SK-N-SH (cell line): ENCODE measurements around the gene SORL1. TPM values are rescaled to one million over a fixed set of nuclear protein-coding genes. Genes with fewer than 3 reads are reported as not detected.

Source experiments
- CTCF ChIA-PET: fragments of 300-600, 350-600 bp; formaldehyde crosslinking; extraction: SDS; loops from one replicate; lab custom pipeline; 2021; lab: Yijun Ruan, JAX
- POLR2A ChIA-PET: fragments of 350-600 bp; sonication (Branson Sonifier 250); formaldehyde crosslinking; extraction: SDS; loops from one replicate; lab custom pipeline; 2020; ENCODE audit warnings: antibody characterized with exemption, inconsistent platforms; lab: Yijun Ruan, JAX
- DNase-seq: peaks from one replicate; pipeline ENCODE4 v3.0.0; 2012
- H2AFZ ChIP-seq: fragments of 200-600 bp; sonication (generic); 2 replicates; pipeline ENCODE4 v1.8.1; 2016; ENCODE audit warnings: antibody characterized with exemption, mild to moderate bottlenecking, low read depth
- H3F3A ChIP-seq: fragments of 200-600 bp; sonication (generic); replicated peaks from 2 replicates; pipeline ENCODE3; 2016; ENCODE audit warnings: antibody characterized with exemption, mild to moderate bottlenecking; ENCODE audit not compliant: insufficient read depth
- H3K27ac ChIP-seq, 2 experiments: fragments of 200-500 bp in 1 of 2; fragments of 200-600 bp in 1 of 2; sonication (Bioruptor generic) in 1 of 2; sonication (generic), shearing (Covaris generic) in 1 of 2; 2 replicates each; pipeline versions ENCODE4 v1.5.1 to v1.6.1; 2014 to 2016; ENCODE audit warnings: low read depth in 2 of 2, inconsistent platforms in 1 of 2, low read length in 1 of 2, mild to moderate bottlenecking in 1 of 2, mixed read lengths in 1 of 2
- H3K27me3 ChIP-seq: fragments of 200-600 bp; sonication (generic), shearing (Covaris generic); 2 replicates; pipeline ENCODE4 v1.6.1; 2016; ENCODE audit warnings: mixed run types; ENCODE audit not compliant: insufficient read depth
- H3K36me3 ChIP-seq, 2 experiments: fragments of 200-500 bp in 1 of 2; fragments of 200-600 bp in 1 of 2; sonication (Bioruptor generic) in 1 of 2; sonication (generic) in 1 of 2; replicated peaks in 1 of 2; 2 replicates each; pipeline versions ENCODE3 to v1.5.1; 2014 to 2016; ENCODE audit warnings: low read length in 1 of 2, mild to moderate bottlenecking in 1 of 2; ENCODE audit not compliant: insufficient read depth in 2 of 2, control insufficient read depth in 1 of 2
- H3K4me1 ChIP-seq, 2 experiments: fragments of 200-500 bp in 1 of 2; fragments of 200-600 bp in 1 of 2; sonication (Bioruptor generic) in 1 of 2; sonication (generic), shearing (Covaris generic) in 1 of 2; 2 replicates each; pipeline versions ENCODE4 v1.5.1 to v1.6.1; 2014 to 2016; ENCODE audit warnings: low read depth in 1 of 2, low read length in 1 of 2, mixed run types in 1 of 2; ENCODE audit not compliant: insufficient read depth in 2 of 2, control insufficient read depth in 1 of 2
- H3K4me2 ChIP-seq: fragments of 200-600 bp; sonication (generic), shearing (Covaris generic); 2 replicates; pipeline ENCODE4 v1.6.1; 2017; ENCODE audit warnings: mixed run types
- H3K4me3 ChIP-seq, 2 experiments: fragments of 200-500 bp in 1 of 2; fragments of 200-600 bp in 1 of 2; sonication (Bioruptor generic) in 1 of 2; sonication (generic), shearing (Covaris generic) in 1 of 2; 2 replicates each; pipeline versions ENCODE4 v1.5.1 to v1.8.1; 2014 to 2016; ENCODE audit warnings: low read depth in 2 of 2, inconsistent platforms in 1 of 2, low read length in 1 of 2, mild to moderate bottlenecking in 1 of 2, mixed read lengths in 1 of 2, moderate library complexity in 1 of 2
- H3K79me2 ChIP-seq: fragments of 200-600 bp; sonication (generic); 2 replicates; pipeline ENCODE4 v1.8.1; 2017; ENCODE audit warnings: mild to moderate bottlenecking; ENCODE audit not compliant: insufficient read depth
- H3K9ac ChIP-seq: fragments of 200-600 bp; sonication (generic); 2 replicates; pipeline ENCODE4 v1.6.1; 2017; ENCODE audit warnings: mixed run types
- H3K9me2 ChIP-seq: fragments of 200-600 bp; sonication (generic); 2 replicates; pipeline ENCODE4 v1.6.1; 2017; ENCODE audit warnings: mixed run types
- H3K9me3 ChIP-seq: fragments of 200-600 bp; sonication (generic); 2 replicates; pipeline ENCODE4 v1.6.1; 2017; ENCODE audit warnings: mixed run types, mild to moderate bottlenecking, moderate library complexity
- H4K20me1 ChIP-seq: fragments of 200-600 bp; sonication (generic); 2 replicates; pipeline ENCODE4 v1.6.1; 2017; ENCODE audit warnings: mild to moderate bottlenecking, mixed run types; ENCODE audit not compliant: insufficient read depth
- CHD2 ChIP-seq: fragments of 150-350 bp; IDR thresholded peaks from 2 replicates; pipeline ENCODE4 v1.6.1; 2018; ENCODE audit warnings: low read length; ENCODE audit not compliant: partially characterized antibody
- FOXM1 ChIP-seq: IDR thresholded peaks from 2 replicates; pipeline ENCODE4 v1.4.0; 2012; ENCODE audit warnings: low read depth, mild to moderate bottlenecking
- GABPA ChIP-seq: IDR thresholded peaks from 2 replicates; pipeline ENCODE4 v1.4.0; 2012; ENCODE audit warnings: low read depth, mild to moderate bottlenecking
- MAX ChIP-seq: IDR thresholded peaks from 2 replicates; pipeline ENCODE4 v1.4.0; 2012; ENCODE audit warnings: low read depth
- MXI1 ChIP-seq: IDR thresholded peaks from 2 replicates; pipeline ENCODE4 v1.6.1; 2012; ENCODE audit warnings: mild to moderate bottlenecking, low read depth, low read length, improper control_type of control experiment
- NFIC ChIP-seq: IDR thresholded peaks from 2 replicates; pipeline ENCODE4 v1.4.0; 2012; ENCODE audit warnings: borderline replicate concordance
- PBX3 ChIP-seq: IDR thresholded peaks from 2 replicates; pipeline ENCODE4; 2012
- RAD21 ChIP-seq: IDR thresholded peaks from 2 replicates; pipeline ENCODE4 v1.6.1; 2012; ENCODE audit warnings: mild to moderate bottlenecking, low read length
- REST ChIP-seq: IDR thresholded peaks from 2 replicates; pipeline ENCODE4 v1.6.1; 2012; ENCODE audit warnings: mild to moderate bottlenecking, low read depth, low read length, moderate library complexity
- USF1 ChIP-seq: IDR thresholded peaks from 2 replicates; pipeline ENCODE4 v1.4.0; 2012; ENCODE audit warnings: low read depth, borderline replicate concordance
- USF2 ChIP-seq: fragments of 150-350 bp; IDR thresholded peaks from 2 replicates; pipeline ENCODE4 v1.6.1; 2017; ENCODE audit warnings: antibody characterized with exemption, low read length, low read depth, borderline replicate concordance
- YY1 ChIP-seq: IDR thresholded peaks from 2 replicates; pipeline ENCODE4 v1.4.0; 2012; ENCODE audit warnings: low read depth, mild to moderate bottlenecking
- ZBTB33 ChIP-seq: IDR thresholded peaks from 2 replicates; pipeline ENCODE4 v1.4.0; 2012; ENCODE audit warnings: low read depth, borderline replicate concordance
- WGBS: methylation state at CpG from one replicate; pipeline ENCODE4 v1.1.6; 2017; ENCODE audit warnings: low lambda C conversion rate; 5-methylcytosine and 5-hydroxymethylcytosine counted together
- polyA plus RNA-seq, 3 experiments: library from polyadenylated mRNA; depleted of rRNA; stranded (reverse); fragments of >200 nt; gene quantifications; 2 replicates each; pipeline ENCODE4 v1.2.3, GENCODE V29; 2012

SORL1 gene
- polyA plus RNA-seq, 1 of the 3 experiments (the other 2 are of a cell fraction) = 7.1 TPM

GRCh38 chr11:121577106-121577848, 125.2 kb downstream of the SORL1 start:
- Histone ChIP-seq H3F3A (no peaks in the 10 kb centered on the region), H4K20me1 (no peaks in the 10 kb centered on the region), H3K9me3 (no peaks in the 10 kb centered on the region; the same call in 1 of the 2 replicates), H3K9me2 (no peaks in the 10 kb centered on the region), H3K9ac (no peak overlapping the region), H3K27me3 (no peaks in the 10 kb centered on the region), H3K79me2 (no peaks in the 10 kb centered on the region), H2AFZ (no peak overlapping the region), H3K4me3 (no peak overlapping the region), H3K4me1 (peaks cover 0 to 3% of the 10 kb centered on the region in 2 experiments; a peak in 1 of 4 replicates), H3K36me3 (peaks cover 0 to 3% of the 10 kb centered on the region in 2 experiments), H3K4me2 (no peak overlapping the region), H3K27ac (no peak overlapping the region)
- DNase-seq = no peak
- POLR2A ChIA-PET = interaction anchor here (0.6 kb wide), 1 partner anchor 24 kb away, joined by 3 read pairs; no protein-coding TSS in a partner anchor
- WGBS = 83% methylated on average over 16 of the region's 16 CpGs
- CTCF ChIA-PET = interaction anchor here (0.8 to 3.1 kb wide), 4 partner anchors 14 to 327 kb away, joined by 3 to 22 read pairs (median 10); partner anchors contain the start of gene SORL1
- TF ChIP-seq RAD21 (no peak), PBX3 (no peak), NFIC (no peak), CHD2 (no peak), MAX (no peak), MXI1 (no peak), FOXM1 (no peak), YY1 (no peak), REST (no peak), ZBTB33 (no peak), GABPA (no peak), USF2 (no peak), USF1 (no peak)
